Measurements from ENCODE around the gene DLG2.

GRCh38 chr11:83815736-83816135 lies 1811.4 kb downstream of the DLG2 start:
- TF ChIP-seq, protein P1, sequence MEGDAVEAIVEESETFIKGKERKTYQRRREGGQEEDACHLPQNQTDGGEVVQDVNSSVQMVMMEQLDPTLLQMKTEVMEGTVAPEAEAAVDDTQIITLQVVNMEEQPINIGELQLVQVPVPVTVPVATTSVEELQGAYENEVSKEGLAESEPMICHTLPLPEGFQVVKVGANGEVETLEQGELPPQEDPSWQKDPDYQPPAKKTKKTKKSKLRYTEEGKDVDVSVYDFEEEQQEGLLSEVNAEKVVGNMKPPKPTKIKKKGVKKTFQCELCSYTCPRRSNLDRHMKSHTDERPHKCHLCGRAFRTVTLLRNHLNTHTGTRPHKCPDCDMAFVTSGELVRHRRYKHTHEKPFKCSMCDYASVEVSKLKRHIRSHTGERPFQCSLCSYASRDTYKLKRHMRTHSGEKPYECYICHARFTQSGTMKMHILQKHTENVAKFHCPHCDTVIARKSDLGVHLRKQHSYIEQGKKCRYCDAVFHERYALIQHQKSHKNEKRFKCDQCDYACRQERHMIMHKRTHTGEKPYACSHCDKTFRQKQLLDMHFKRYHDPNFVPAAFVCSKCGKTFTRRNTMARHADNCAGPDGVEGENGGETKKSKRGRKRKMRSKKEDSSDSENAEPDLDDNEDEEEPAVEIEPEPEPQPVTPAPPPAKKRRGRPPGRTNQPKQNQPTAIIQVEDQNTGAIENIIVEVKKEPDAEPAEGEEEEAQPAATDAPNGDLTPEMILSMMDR (IDR thresholded peaks at IDR 0.05; ENCODE audit: insufficient read depth, low read length) = no peak
- no peak for TF ChIP-seq POLR2AphosphoS5 (IDR thresholded peaks at IDR 0.05; ENCODE audit: low read depth)
